ENCODE measurements around the gene KCNH5.

DNA sequence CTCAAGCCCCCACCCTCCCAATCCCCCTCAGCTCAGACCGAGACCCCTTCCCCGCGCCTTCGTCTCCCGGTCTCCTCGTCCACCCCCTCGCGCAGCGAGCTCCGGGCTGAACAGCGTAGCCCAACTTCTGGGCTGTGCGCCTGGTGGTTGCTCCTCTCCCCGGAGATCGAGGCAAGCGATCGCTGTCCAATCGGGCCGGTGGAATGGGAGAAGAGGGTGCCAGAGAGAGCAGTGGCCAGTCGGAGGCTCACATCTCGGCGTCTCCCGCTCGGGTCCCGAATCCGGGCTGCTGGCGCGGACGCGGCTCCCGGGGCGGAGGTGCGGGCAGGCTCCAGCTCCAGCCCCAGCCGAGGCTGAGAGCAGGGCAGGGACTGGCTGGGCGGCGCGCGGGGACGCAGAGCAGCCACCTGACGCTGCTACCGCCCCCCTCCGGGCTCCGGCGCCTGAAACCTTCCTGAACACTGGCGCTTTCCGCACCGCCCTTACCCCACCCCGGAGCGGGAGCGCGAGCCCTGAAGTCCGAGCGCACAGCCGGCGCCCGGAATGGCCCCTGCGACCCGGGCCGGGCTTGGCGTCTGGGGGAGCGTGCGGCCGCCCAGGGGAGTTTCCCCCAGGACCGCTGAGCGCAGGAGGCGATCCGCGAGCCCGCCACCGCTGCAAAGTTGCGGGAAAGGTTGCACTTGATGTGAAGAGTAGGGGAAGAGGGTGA is 508 bp upstream of the KCNH5 start:
- peak; percentile 36; the same call in 1 of the 2 replicates for TF ChIP-seq GATA2 (IDR thresholded peaks at IDR 0.05; ENCODE audit: low read depth, low read length)
- TF ChIP-seq GATA3 (IDR thresholded peaks at IDR 0.05; ENCODE audit: low read depth, low read length) = no peak

Measured in SH-SY5Y (cell line).